Common myeloid progenitor, CD34-positive (primary cell): ENCODE results near the gene GOT1.

Source experiments
- CTCF ChIA-PET: fragments of 350-600 bp; sonication (Branson Sonifier 250); formaldehyde crosslinking; loops from one replicate; lab custom pipeline; 2021; ENCODE audit warnings: antibody characterized with exemption; lab: Charles Lee
- POLR2A ChIA-PET: fragments of 350-600 bp; sonication (Branson Sonifier 250); formaldehyde crosslinking; loops from one replicate; lab custom pipeline; 2021; ENCODE audit warnings: antibody characterized with exemption; lab: Charles Lee
- DNase-seq, 3 donors: peaks; one replicate each; pipeline versions ENCODE4 v3.0.0 to v3.0.0-alpha.2; 2013
- H3K27ac ChIP-seq, 2 experiments: 1 replicate in 1 of 2; 2 replicates in 1 of 2; pipeline ENCODE4 v1.7.0; 2013; ENCODE audit warnings: inconsistent platforms in 2 of 2, low read length in 2 of 2, mild to moderate bottlenecking in 2 of 2, low read depth in 1 of 2, moderate library complexity in 1 of 2; ENCODE audit not compliant: severe bottlenecking in 2 of 2, insufficient read depth in 1 of 2, poor library complexity in 1 of 2
- H3K27me3 ChIP-seq, 5 experiments: replicated peaks in 2 of 5; 1 replicate in 3 of 5; 2 replicates in 2 of 5; pipeline versions ENCODE4 v1.6.1 to v1.7.0; 2013; ENCODE audit warnings: low read length in 4 of 5, mild to moderate bottlenecking in 2 of 5, moderate library complexity in 2 of 5, inconsistent platforms in 1 of 5; ENCODE audit not compliant: insufficient read depth in 5 of 5, control insufficient read depth in 4 of 5
- H3K36me3 ChIP-seq, 4 experiments: 1 replicate in 2 of 4; 2 replicates in 2 of 4; pipeline versions ENCODE4 v1.6.1 to v1.7.0; 2013; ENCODE audit warnings: low read length in 3 of 4, control low read depth in 1 of 4, mild to moderate bottlenecking in 1 of 4; ENCODE audit not compliant: control insufficient read depth in 4 of 4, insufficient read depth in 4 of 4
- H3K4me1 ChIP-seq, 4 experiments: 1 replicate in 3 of 4; 2 replicates in 1 of 4; pipeline versions ENCODE4 v1.6.1 to v1.7.1; 2013; ENCODE audit warnings: low read length in 3 of 4, mild to moderate bottlenecking in 3 of 4, control low read depth in 1 of 4, inconsistent platforms in 1 of 4, moderate library complexity in 1 of 4; ENCODE audit not compliant: control insufficient read depth in 4 of 4, insufficient read depth in 4 of 4; ENCODE audit errors: control extremely low read depth in 1 of 4
- H3K4me3 ChIP-seq, 7 experiments: 1 replicate in 4 of 7; 2 replicates in 3 of 7; pipeline versions ENCODE4 v1.5.1 to v1.7.0; 2013; ENCODE audit warnings: mild to moderate bottlenecking in 7 of 7, low read length in 6 of 7, moderate library complexity in 6 of 7, inconsistent platforms in 2 of 7, low read depth in 2 of 7, control low read depth in 1 of 7; ENCODE audit not compliant: insufficient read depth in 4 of 7, control insufficient read depth in 1 of 7; ENCODE audit errors: extremely low read depth in 1 of 7
- H3K9me3 ChIP-seq, 5 experiments: 1 replicate in 4 of 5; 2 replicates in 1 of 5; pipeline versions ENCODE4 v1.6.1 to v1.7.1; 2013; ENCODE audit warnings: low read length in 4 of 5, mild to moderate bottlenecking in 2 of 5, inconsistent platforms in 1 of 5, low read depth in 1 of 5, moderate library complexity in 1 of 5; ENCODE audit not compliant: control insufficient read depth in 4 of 5, insufficient read depth in 2 of 5; ENCODE audit errors: control extremely low read depth in 1 of 5
- WGBS: methylation state at CpG from one replicate; pipeline ENCODE4 v1.1.5; 2013; ENCODE audit not compliant: insufficient coverage; 5-methylcytosine and 5-hydroxymethylcytosine counted together

Gene GOT1

DNA sequence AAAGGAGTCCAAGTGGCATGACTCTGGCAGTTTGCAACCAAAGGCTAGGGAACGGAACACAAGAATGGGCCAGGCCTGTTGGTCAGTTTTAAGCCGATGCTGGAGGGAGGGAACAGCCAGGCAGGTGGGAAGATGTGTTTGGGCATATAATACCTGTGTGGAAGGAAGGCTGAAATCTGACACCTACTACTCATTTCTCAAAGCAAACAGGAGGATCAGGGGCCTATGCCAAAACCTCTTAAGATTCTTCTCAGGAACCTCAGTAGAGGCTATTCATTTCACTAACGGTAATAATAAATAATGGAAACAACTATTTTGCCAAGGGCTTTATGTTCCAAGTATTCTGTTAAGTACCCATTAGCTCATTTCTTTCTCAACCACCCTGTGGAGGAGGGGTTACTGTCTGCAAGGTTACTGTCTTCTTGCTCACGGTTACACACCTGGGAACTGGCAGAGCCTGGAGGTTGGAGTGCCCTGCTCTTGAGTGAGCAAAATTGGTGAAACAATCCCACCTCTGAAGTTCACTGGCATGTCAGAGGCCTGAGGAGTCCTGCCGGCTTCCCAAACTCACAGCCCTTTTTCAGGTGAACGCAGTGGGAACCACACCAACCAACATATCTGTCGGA, 35.5 kb downstream of the GOT1 start:
- CTCF ChIA-PET, result interaction anchor here (2.2 to 5.7 kb wide), 2 partner anchors 10 to 220 kb away, joined by 5 to 49 read pairs; no protein-coding TSS in a partner anchor
- Histone ChIP-seq H3K9me3 (no peaks in the 10 kb centered on the region), H3K4me3 (no peak overlapping the region), H3K4me1 (peaks cover 3 to 25% (median 18%) of the 10 kb centered on the region in 4 experiments), H3K36me3 (peaks cover 2 to 31% (median 16%) of the 10 kb centered on the region in 4 experiments), H3K27me3 (no peaks in the 10 kb centered on the region), H3K27ac (no peak overlapping the region)
- no peak for DNase-seq
- POLR2A ChIA-PET, result no interaction called here
- WGBS, result 100% methylated on average over 2 of the region's 7 CpGs

DNA sequence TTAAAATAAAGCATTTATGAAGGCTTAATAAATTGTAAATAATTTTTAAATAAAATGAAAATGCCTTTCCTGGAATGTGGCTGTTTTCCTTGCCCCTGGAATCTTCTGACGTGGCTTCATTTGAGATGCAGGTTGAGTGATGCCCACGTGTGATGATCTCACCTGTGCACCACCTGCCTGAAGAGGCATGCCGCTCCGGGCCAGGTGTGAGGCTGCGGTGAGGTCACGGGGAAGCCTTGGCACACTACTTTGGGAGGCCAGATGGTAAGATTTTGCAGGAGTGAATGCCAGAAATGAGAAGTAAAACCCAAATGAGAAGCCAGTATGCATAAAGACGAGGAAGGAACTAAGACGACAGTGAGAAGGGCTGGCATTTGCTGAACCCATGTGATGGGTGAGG, 36.2 kb downstream of the GOT1 start:
- H3K36me3 ChIP-seq, result peaks cover 0 to 28% (median 12%) of the 10 kb centered on the region in 4 experiments
- 60% methylated on average over 7 of the region's 8 CpGs for WGBS
- peak in 2 of 3 donors; percentile 9 to 24 for DNase-seq
- H3K27me3 ChIP-seq, result no peaks in the 10 kb centered on the region
- H3K4me3 ChIP-seq, result no peak overlapping the region
- ChIA-PET POLR2A (no interaction called here), CTCF (interaction anchor here (1.4 to 5.7 kb wide), 4 partner anchors 11 to 220 kb away, joined by 5 to 49 read pairs (median 14); partner anchors contain the start of gene GOT1)
- H3K9me3 ChIP-seq, result no peaks in the 10 kb centered on the region
- H3K4me1 ChIP-seq, result peaks cover 3 to 25% (median 18%) of the 10 kb centered on the region in 4 experiments
- no peak overlapping the region for H3K27ac ChIP-seq

DNA sequence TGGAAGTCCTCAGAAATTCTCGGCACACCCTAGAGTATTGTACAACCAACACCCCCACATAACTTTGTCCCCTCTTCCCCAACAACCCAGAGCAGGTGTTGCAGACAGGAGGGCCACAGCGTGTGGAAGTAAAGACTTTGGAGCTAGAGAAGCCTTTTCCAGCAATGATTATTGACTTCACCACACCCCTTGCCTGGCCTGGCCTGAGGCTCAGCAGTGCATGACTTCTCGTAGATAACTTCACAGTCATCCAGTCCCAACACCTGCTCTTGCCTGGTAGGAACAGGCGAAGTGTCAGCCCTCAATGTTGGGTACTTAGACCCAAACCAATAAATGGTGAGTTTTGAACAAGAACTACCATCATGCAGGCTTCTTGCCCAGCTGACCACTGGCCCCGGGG, 36.7 kb downstream of the GOT1 start:
- H3K9me3 ChIP-seq, result no peaks in the 10 kb centered on the region

DNA sequence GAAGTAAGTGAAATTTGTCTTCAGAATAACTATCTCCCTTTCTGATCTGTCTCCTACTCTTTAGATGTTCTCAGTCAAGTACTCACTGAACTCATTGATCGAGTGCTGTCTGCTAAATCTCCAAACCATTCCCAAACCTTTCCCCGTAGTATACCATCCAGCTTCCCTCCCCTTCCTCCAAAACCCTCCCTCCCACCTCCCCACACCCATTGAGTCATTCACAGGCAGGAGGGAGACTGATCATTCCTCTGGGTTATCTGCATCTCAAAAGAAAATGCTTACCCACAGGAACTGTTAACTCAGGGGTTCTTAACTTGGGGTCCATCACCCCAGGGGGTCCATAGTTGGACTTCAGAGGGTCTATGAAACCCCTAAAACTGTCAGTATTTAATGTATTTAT, 37.4 kb downstream of the GOT1 start:
- DNase-seq, result no peak
- peaks cover 0 to 18% (median 5%) of the 10 kb centered on the region in 4 experiments for H3K36me3 ChIP-seq
- no peaks in the 10 kb centered on the region for H3K27me3 ChIP-seq
- no peaks in the 10 kb centered on the region for H3K9me3 ChIP-seq
- ChIA-PET POLR2A (no interaction called here), CTCF (interaction anchor here (1.0 to 5.7 kb wide), 11 partner anchors 11 to 319 kb away, joined by 3 to 49 read pairs (median 7); partner anchors contain the start of gene GOT1)
- H3K4me1 ChIP-seq, result peaks cover 3 to 25% (median 18%) of the 10 kb centered on the region in 4 experiments
- 82% methylated on average over 2 of the region's 2 CpGs for whole genome bisulfite sequencing
- no peak overlapping the region for H3K27ac ChIP-seq
- H3K4me3 ChIP-seq, result peak overlapping the region in 1 of 7 experiments; percentile 22

More for the DNA sequence above, 36.7 kb downstream of the GOT1 start:
- ChIA-PET CTCF (interaction anchor here (1.4 to 5.7 kb wide), 7 partner anchors 11 to 318 kb away, joined by 4 to 49 read pairs (median 7); partner anchors contain the start of gene GOT1), POLR2A (no interaction called here)
- H3K36me3 ChIP-seq, result peaks cover 0 to 23% (median 8%) of the 10 kb centered on the region in 4 experiments
- H3K27me3 ChIP-seq, result no peaks in the 10 kb centered on the region
- WGBS, result 100% methylated on average over 3 of the region's 5 CpGs
- DNase-seq, result no peak
- no peak overlapping the region for H3K27ac ChIP-seq
- H3K4me3 ChIP-seq, result no peak overlapping the region
- peaks cover 3 to 25% (median 18%) of the 10 kb centered on the region in 4 experiments for H3K4me1 ChIP-seq

DNA sequence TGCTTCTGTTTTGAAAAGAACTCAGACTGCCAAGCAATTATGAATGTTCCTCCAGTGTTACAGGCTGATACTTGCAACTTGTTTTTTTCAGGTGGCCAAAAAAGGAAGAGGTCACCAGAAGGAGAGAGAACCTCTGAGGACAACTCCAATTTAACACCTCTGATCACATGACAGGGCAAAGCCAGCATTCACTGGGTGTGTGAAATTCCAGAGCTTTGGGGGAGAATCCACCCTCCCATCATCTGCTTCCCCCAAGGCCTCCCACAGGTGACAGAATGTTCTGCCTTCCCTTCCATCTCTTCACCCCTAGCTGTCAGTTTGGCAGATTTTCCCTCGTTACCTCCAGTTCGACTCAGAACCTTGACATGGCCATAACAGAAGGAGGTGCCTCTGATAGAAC, 39.1 kb downstream of the GOT1 start:
- no peaks in the 10 kb centered on the region for H3K27me3 ChIP-seq
- ChIA-PET POLR2A (no interaction called here), CTCF (interaction anchor here (0.7 to 5.7 kb wide), 10 partner anchors 9 to 321 kb away, joined by 3 to 49 read pairs (median 6); no protein-coding TSS in a partner anchor)
- no peaks in the 10 kb centered on the region for H3K9me3 ChIP-seq
- H3K4me1 ChIP-seq, result peaks cover 3 to 25% (median 18%) of the 10 kb centered on the region in 4 experiments
- WGBS, result 93% methylated on average over 2 of the region's 2 CpGs
- H3K36me3 ChIP-seq, result peaks cover 0 to 9% (median 0%) of the 10 kb centered on the region in 4 experiments
- H3K4me3 ChIP-seq, result no peak overlapping the region
- H3K27ac ChIP-seq, result no peak overlapping the region
- no peak for DNase-seq

DNA sequence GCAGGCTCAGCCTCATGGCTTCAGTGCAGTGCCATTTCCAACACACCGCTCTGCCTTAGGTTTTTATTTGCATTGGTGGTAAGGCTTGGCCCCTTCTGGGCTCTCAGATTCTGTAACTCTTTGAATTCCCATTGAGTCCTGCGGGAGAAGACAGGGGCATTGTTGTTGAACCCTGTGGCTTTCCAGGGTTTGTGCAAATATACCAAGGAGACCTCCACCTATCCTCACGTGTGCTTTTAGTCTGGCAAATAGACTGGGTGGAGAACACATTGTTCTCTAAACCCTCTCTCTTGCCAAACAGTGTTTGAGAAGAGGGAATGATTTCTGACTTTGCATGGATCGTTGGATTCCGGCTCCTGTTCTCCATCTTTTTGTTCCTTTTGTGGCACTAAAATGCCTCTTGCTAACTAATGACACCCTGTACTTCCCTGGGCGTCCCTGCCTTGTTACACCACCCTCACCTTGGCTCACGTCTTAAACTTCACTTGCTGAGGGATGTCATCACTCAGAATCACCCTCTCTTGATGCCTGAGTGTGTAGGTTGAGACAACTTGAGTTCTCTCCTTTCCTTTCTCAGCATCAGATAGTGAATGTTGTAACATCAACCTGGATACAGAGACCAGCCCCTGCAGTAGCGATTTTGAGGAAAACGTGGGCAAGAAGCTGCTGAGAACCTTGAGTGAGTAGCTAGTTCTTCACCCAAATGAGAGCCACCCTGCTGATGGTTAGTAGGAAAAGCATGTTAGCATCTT, 40.5 kb downstream of the GOT1 start:
- no peak for DNase-seq
- 98% methylated on average over 7 of the region's 9 CpGs for WGBS
- Histone ChIP-seq H3K4me3 (no peak overlapping the region), H3K27me3 (no peaks in the 10 kb centered on the region), H3K36me3 (peaks cover 0 to 2% (median 0%) of the 10 kb centered on the region in 4 experiments), H3K9me3 (no peaks in the 10 kb centered on the region), H3K4me1 (peaks cover 0 to 12% (median 6%) of the 10 kb centered on the region in 4 experiments), H3K27ac (no peak overlapping the region)
- ChIA-PET CTCF (interaction anchor here (0.9 to 5.7 kb wide), 2 partner anchors 12 to 225 kb away, joined by 3 to 49 read pairs; no protein-coding TSS in a partner anchor), POLR2A (no interaction called here)
